ENCODE data around the gene TMC2. TPM values are rescaled to one million over a fixed set of nuclear protein-coding genes. Genes with fewer than 3 reads are reported as not detected.

TMC2 gene
- total RNA-seq, 2 donors from 2014 or later, result 0.26 TPM; not detected in 1

DNA sequence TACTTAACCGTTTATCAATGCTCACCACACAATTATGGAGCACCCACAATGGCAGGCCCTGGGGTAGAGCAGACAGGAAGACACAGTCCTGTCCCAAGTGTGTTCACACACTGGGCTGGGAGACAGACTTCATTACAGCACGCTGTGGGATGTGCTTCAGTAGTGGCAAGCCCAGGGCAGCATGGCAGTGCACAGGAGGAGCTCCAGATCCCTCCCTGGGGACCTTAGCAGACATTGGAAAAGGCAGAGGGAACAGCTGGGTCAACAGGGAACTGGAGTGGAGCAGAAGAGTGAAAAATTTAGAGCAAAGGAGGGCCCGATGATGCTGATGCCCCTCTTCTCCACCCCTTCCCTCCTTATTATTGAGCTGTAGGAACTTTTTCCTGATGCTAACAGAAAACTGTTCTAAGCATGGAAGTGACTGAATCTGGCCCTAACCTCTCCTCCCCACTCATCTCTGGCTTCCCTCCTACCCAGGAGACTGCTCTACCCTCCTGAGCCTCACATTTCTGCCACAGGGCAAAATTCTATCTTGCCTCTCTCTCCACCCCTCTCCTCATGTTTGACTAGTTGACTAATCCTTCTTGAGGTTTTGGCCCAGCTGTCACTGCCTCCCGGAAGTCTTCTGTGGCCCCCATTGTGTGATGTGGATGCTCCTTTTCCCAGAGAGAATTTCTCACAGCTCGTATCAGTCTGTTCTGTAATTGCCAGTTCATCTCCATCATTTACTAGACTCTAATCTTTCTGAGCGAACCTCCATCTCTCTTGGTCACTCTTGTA, 74.8 kb downstream of the TMC2 start:
- TF ChIP-seq POLR2A (IDR thresholded peaks at IDR 0.05), result no peak
- TF ChIP-seq CTCF (IDR thresholded peaks at IDR 0.05), result no peak
- intact Hi-C loops (cut with DNase I), result no loop called here
- H3K27me3 ChIP-seq, result no peaks in the 10 kb centered on the region
- no peaks in the 10 kb centered on the region for H3K4me1 ChIP-seq
- no peaks in the 10 kb centered on the region for H3K9me3 ChIP-seq
- 45 to 49% methylated on average over 6 of the region's 6 CpGs for WGBS, 2 donors
- no peak overlapping the region for H3K4me3 ChIP-seq
- no peaks in the 10 kb centered on the region for H3K36me3 ChIP-seq (replicated peaks in 1 of 2; ENCODE audit: insufficient read depth in 1 of 2, low read depth in 2 of 2)
- ATAC-seq (no peak), DNase-seq (no peak)
- no peak overlapping the region for H3K27ac ChIP-seq

DNA sequence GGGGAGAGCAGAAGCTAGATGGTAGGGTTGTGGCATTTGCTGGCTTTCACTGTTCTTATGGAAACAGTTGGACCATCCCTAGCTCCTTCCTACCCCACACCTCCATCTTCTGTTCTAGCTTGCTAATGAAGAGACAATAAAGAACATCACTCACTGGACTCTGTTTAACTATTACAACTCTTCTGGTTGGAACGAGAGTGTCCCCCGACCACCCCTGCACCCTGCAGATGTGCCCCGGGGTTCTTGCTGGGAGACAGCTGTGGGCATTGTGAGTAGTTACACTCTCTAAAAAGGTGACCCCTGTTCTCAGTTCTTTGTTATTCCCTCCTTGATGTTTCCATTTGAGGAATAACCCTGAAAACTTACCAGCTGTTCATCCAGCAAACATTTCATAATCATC, 75.7 kb downstream of the TMC2 start:
- DNase-seq (no peak), ATAC-seq (no peak)
- no peak overlapping the region for H3K4me3 ChIP-seq
- 61 to 67% methylated on average over 3 of the region's 3 CpGs for WGBS, 2 donors
- intact Hi-C loops (cut with DNase I), result no loop called here
- TF ChIP-seq CTCF (IDR thresholded peaks at IDR 0.05) (no peak), POLR2A (IDR thresholded peaks at IDR 0.05) (no peak)
- no peaks in the 10 kb centered on the region for H3K27me3 ChIP-seq
- H3K9me3 ChIP-seq, result no peaks in the 10 kb centered on the region
- H3K36me3 ChIP-seq (replicated peaks in 1 of 2; ENCODE audit: insufficient read depth in 1 of 2, low read depth in 2 of 2), result no peaks in the 10 kb centered on the region
- H3K27ac ChIP-seq, result no peak overlapping the region
- H3K4me1 ChIP-seq, result no peaks in the 10 kb centered on the region

DNA sequence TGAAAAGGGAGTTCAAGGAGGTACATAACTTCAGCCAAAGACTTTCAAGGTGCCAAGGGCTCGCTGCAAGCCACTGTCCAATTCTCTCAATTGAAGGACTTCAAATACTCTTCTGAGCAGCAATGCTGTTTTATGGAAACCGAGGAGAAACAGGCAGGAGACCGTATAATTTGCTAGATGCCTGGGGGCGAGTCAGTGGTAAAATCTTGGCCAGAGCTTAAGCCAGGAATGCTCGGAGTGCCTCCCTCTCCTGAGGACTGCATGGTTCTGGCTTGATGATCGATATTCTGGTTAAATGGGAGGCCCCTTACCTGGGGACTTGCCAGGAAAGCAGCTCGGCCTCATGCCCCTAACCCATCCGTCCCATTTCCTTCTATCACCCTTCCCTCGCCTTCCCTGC, 80.3 kb downstream of the TMC2 start:
- DNase-seq (no peak), ATAC-seq (no peak)
- Histone ChIP-seq H3K27me3 (no peaks in the 10 kb centered on the region), H3K9me3 (no peaks in the 10 kb centered on the region), H3K4me1 (no peaks in the 10 kb centered on the region), H3K4me3 (no peak overlapping the region), H3K27ac (no peak overlapping the region), H3K36me3 (replicated peaks in 1 of 2; ENCODE audit: insufficient read depth in 1 of 2, low read depth in 2 of 2) (no peaks in the 10 kb centered on the region)
- WGBS, 2 donors, result 63 to 70% methylated on average over 9 of the region's 9 CpGs
- TF ChIP-seq POLR2A (IDR thresholded peaks at IDR 0.05), result no peak
- TF ChIP-seq CTCF (IDR thresholded peaks at IDR 0.05), result no peak
- intact Hi-C loops (cut with DNase I), result no loop called here

DNA sequence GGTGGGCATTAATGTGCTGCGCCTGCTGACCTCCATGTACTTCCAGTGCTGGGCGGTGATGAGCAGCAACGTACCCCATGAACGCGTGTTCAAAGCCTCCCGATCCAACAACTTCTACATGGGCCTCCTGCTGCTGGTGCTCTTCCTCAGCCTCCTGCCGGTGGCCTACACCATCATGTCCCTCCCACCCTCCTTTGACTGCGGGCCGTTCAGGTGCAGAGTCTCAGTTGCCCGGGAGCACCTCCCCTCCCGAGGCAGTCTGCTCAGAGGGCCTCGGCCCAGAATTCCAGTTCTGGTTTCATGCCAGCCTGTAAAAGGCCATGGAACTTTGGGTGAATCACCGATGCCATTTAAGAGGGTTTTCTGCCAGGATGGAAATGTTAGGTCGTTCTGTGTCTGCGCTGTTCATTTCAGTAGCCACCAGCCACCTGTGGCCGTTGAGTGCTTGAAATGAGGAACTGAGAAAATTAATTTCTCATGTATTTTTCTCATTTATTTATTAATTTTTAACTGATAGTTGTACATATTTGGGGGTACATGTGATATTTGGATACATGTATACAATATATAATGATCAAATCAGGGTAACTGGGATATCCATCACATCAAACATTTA, 80.8 kb downstream of the TMC2 start:
- Histone ChIP-seq H3K4me1 (no peaks in the 10 kb centered on the region), H3K36me3 (replicated peaks in 1 of 2; ENCODE audit: insufficient read depth in 1 of 2, low read depth in 2 of 2) (no peaks in the 10 kb centered on the region), H3K27me3 (no peaks in the 10 kb centered on the region), H3K9me3 (no peaks in the 10 kb centered on the region), H3K4me3 (no peak overlapping the region), H3K27ac (no peak overlapping the region)
- DNase-seq, result no peak
- intact Hi-C loops (cut with DNase I), result no loop called here
- no peak for TF ChIP-seq CTCF (IDR thresholded peaks at IDR 0.05)
- TF ChIP-seq POLR2A (IDR thresholded peaks at IDR 0.05), result no peak
- ATAC-seq, result no peak
- WGBS, 2 donors, result 71 to 78% methylated on average over 16 of the region's 16 CpGs

DNA sequence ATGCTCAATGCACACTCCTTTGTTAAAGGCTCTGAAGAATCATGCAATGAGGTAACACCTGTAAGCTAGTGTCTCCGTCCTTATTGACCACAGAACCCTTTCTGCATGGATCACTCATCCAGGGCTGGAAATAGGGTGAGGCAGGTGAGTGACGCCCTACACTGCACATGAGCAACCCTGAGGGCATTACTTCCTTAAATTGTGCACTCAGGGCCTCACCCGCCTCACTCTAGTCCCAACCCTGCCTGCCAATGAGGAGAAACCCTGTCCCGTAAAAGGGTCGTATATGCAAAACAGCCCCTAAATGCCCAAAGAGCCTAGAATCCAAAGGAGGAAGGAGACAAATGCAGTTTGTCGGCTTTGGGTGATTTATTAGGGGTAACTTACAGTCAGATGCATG, 82.4 kb downstream of the TMC2 start:
- H3K4me1 ChIP-seq, result no peaks in the 10 kb centered on the region
- WGBS, 2 donors, result 64 to 74% methylated on average over 6 of the region's 6 CpGs
- H3K36me3 ChIP-seq (replicated peaks in 1 of 2; ENCODE audit: insufficient read depth in 1 of 2, low read depth in 2 of 2), result no peaks in the 10 kb centered on the region
- no peak for DNase-seq
- H3K27me3 ChIP-seq, result no peaks in the 10 kb centered on the region
- ATAC-seq, result no peak
- no peaks in the 10 kb centered on the region for H3K9me3 ChIP-seq
- TF ChIP-seq CTCF (IDR thresholded peaks at IDR 0.05) (no peak), POLR2A (IDR thresholded peaks at IDR 0.05) (no peak)
- intact Hi-C loops (cut with DNase I), result no loop called here
- H3K27ac ChIP-seq, result no peak overlapping the region
- H3K4me3 ChIP-seq, result no peak overlapping the region
